CD14-positive monocyte (primary cell): ENCODE measurements around the gene RNPS1. TPM values are rescaled to one million over a fixed set of nuclear protein-coding genes. Genes with fewer than 3 reads are reported as not detected.

Experiments used
- DNase-seq, 3 donors: peaks; one replicate each; pipeline ENCODE4 v3.0.0-alpha.2; 2011 to 2022
- H2AFZ ChIP-seq: 2 replicates; pipeline ENCODE4 v1.6.0; 2012; ENCODE audit warnings: mild to moderate bottlenecking, low read depth, low read length, inconsistent platforms; ENCODE audit not compliant: insufficient read depth, poor library complexity, severe bottlenecking
- H3K27ac ChIP-seq, 2 donors: 1 replicate in 1 of 2; 2 replicates in 1 of 2; pipeline ENCODE4 v1.5.1; 2012 to 2013; ENCODE audit warnings: low read length in 2 of 2, control low read depth in 1 of 2, inconsistent platforms in 1 of 2, low read depth in 1 of 2, mild to moderate bottlenecking in 1 of 2
- H3K27me3 ChIP-seq, 2 donors: one replicate each; pipeline versions ENCODE4 v1.6.0 to v1.6.1; 2011 to 2013; ENCODE audit warnings: low read length in 2 of 2; ENCODE audit not compliant: control insufficient read depth in 2 of 2, insufficient read depth in 2 of 2
- H3K36me3 ChIP-seq, 2 donors: replicated peaks in 1 of 2; 1 replicate in 1 of 2; 2 replicates in 1 of 2; pipeline versions ENCODE4 v1.5.1 to v1.6.1; 2012 to 2013; ENCODE audit warnings: low read length in 2 of 2, control low read depth in 1 of 2, inconsistent platforms in 1 of 2, mild to moderate bottlenecking in 1 of 2; ENCODE audit not compliant: insufficient read depth in 2 of 2, control insufficient read depth in 1 of 2
- H3K4me1 ChIP-seq, 2 donors: 1 replicate in 1 of 2; 2 replicates in 1 of 2; pipeline versions ENCODE4 v1.5.1 to v1.6.1; 2012 to 2013; ENCODE audit warnings: low read length in 2 of 2, control low read depth in 1 of 2, inconsistent platforms in 1 of 2, mild to moderate bottlenecking in 1 of 2, moderate library complexity in 1 of 2; ENCODE audit not compliant: insufficient read depth in 2 of 2, control insufficient read depth in 1 of 2
- H3K4me2 ChIP-seq: replicated peaks from 2 replicates; pipeline ENCODE3; 2012; ENCODE audit warnings: low read length, moderate library complexity, mild to moderate bottlenecking; ENCODE audit not compliant: poor library complexity, severe bottlenecking; ENCODE audit errors: extremely low read depth
- H3K4me3 ChIP-seq, 3 experiments: fragments of 200-600 bp in 1 of 3; sonication (generic) in 1 of 3; replicated peaks in 1 of 3; 1 replicate in 2 of 3; 2 replicates in 1 of 3; pipeline ENCODE4 v1.5.1; 2011 to 2013; ENCODE audit warnings: low read length in 3 of 3, mild to moderate bottlenecking in 3 of 3, control low read depth in 2 of 3, low read depth in 2 of 3, inconsistent platforms in 1 of 3, moderate library complexity in 1 of 3
- H3K79me2 ChIP-seq: 2 replicates; pipeline ENCODE4 v1.6.0; 2012; ENCODE audit warnings: mild to moderate bottlenecking, control low read depth, inconsistent platforms, low read length, moderate library complexity; ENCODE audit not compliant: insufficient read depth
- H3K9ac ChIP-seq: 2 replicates; pipeline ENCODE4 v1.6.0; 2017; ENCODE audit warnings: low read length, mild to moderate bottlenecking; ENCODE audit not compliant: insufficient read depth, poor library complexity, severe bottlenecking
- H3K9me3 ChIP-seq, 2 donors: replicated peaks in 1 of 2; 1 replicate in 1 of 2; 2 replicates in 1 of 2; pipeline versions ENCODE4 v1.5.1 to v1.6.1; 2012 to 2013; ENCODE audit warnings: low read length in 2 of 2, control low read depth in 1 of 2; ENCODE audit not compliant: control insufficient read depth in 1 of 2, insufficient read depth in 1 of 2
- H4K20me1 ChIP-seq: 2 replicates; pipeline ENCODE4 v1.6.0; 2012; ENCODE audit warnings: mild to moderate bottlenecking, low read length, control low read depth, moderate library complexity; ENCODE audit not compliant: insufficient read depth
- H3K27ac Mint-ChIP-seq, 7 donors: one replicate each; pipeline ENCODE4 v1.8.0; 2020; ENCODE audit warnings: mild to moderate bottlenecking in 7 of 7, mixed read lengths in 7 of 7, moderate library complexity in 6 of 7, inconsistent platforms in 2 of 7
- H3K27me3 Mint-ChIP-seq, 3 donors: one replicate each; pipeline ENCODE4 v1.8.0; 2021 to 2022; ENCODE audit warnings: low read depth in 3 of 3, mild to moderate bottlenecking in 3 of 3, mixed read lengths in 3 of 3, moderate library complexity in 3 of 3, inconsistent platforms in 1 of 3
- H3K36me3 Mint-ChIP-seq, 2 donors: one replicate each; pipeline ENCODE4 v1.8.0; 2020; ENCODE audit warnings: mixed read lengths in 2 of 2, inconsistent platforms in 1 of 2, mild to moderate bottlenecking in 1 of 2
- H3K4me1 Mint-ChIP-seq: one replicate; pipeline ENCODE4 v1.8.0; 2020; ENCODE audit warnings: mild to moderate bottlenecking, mixed read lengths
- H3K4me3 Mint-ChIP-seq, 2 donors: one replicate each; pipeline ENCODE4 v1.8.0; 2020; ENCODE audit warnings: mild to moderate bottlenecking in 2 of 2, mixed read lengths in 2 of 2, moderate library complexity in 1 of 2
- H3K9me3 Mint-ChIP-seq, 7 donors: one replicate each; pipeline ENCODE4 v1.8.0; 2020 to 2022; ENCODE audit warnings: mixed read lengths in 7 of 7, mild to moderate bottlenecking in 6 of 7, moderate library complexity in 6 of 7, inconsistent platforms in 2 of 7
- CTCF ChIP-seq: fragments of 200-600 bp; IDR thresholded peaks from one replicate; pipeline ENCODE4 v1.8.0; 2022; ENCODE audit warnings: antibody characterized with exemption, mild to moderate bottlenecking
- WGBS: methylation state at CpG from one replicate; pipeline ENCODE4 v1.1.5; 2013; ENCODE audit warnings: missing lambda C conversion rate; ENCODE audit not compliant: insufficient coverage; 5-methylcytosine and 5-hydroxymethylcytosine counted together
- intact Hi-C, 2 donors: fragments of 100-400 bp; cut with micrococcal nuclease; formaldehyde crosslinking; loops; one replicate each; pipeline versions ENCODE4 v1.15.0 to v1.15.1; 2023
- polyA plus RNA-seq, 3 donors: library from polyadenylated mRNA; depleted of rRNA in 1 of 3; unstranded in 2 of 3; stranded (reverse) in 1 of 3; fragments of 300-500 nt in 2 of 3; fragments of >200 nt in 1 of 3; fragmentation: Illumina TruSeq in 2 of 3; gene quantifications; 1 replicate in 2 of 3; 2 replicates in 1 of 3; pipeline ENCODE4 v1.2.3, GENCODE V29; 2012 to 2021

Gene RNPS1
- polyA plus RNA-seq, 3 donors: 93.7 to 176 (median 106) TPM

- 2% methylated on average over 88 of the region's 88 CpGs for WGBS
- Mint-ChIP-seq H3K27me3 (peaks cover 0 to 1% (median 0%) of the 10 kb centered on the region in 3 donors), H3K9me3 (no peaks in the 10 kb centered on the region), H3K4me3 (peak within 1 kb of the TSS; percentile 87 to 92), H3K4me1 (peaks cover 15% of the 10 kb centered on the region), H3K27ac (peak within 1 kb of the TSS; percentile 78 to 92 (median 86)), H3K36me3 (peaks cover 33 to 56% of the 10 kb centered on the region in 2 donors)
- peak; percentile 91 to 93 (median 92) for DNase-seq
- peak within 1 kb of the TSS; percentile 81 for H2AFZ ChIP-seq
- H3K36me3 ChIP-seq: peaks cover 38 to 40% of the 10 kb centered on the region in 2 donors
- peak within 1 kb of the TSS; percentile 69 for H3K9ac ChIP-seq
- H3K27ac ChIP-seq: peak within 1 kb of the TSS; percentile 71 to 75
- TF ChIP-seq CTCF: peak; percentile 67
- peaks cover 13% of the 10 kb centered on the region for H4K20me1 ChIP-seq
- H3K9me3 ChIP-seq: no peaks in the 10 kb centered on the region
- H3K27me3 ChIP-seq: no peaks in the 10 kb centered on the region
- H3K79me2 ChIP-seq: peaks cover 18% of the 10 kb centered on the region
- H3K4me3 ChIP-seq: peak within 1 kb of the TSS; percentile 62 to 85 (median 68)
- peak within 1 kb of the TSS; percentile 77 for H3K4me2 ChIP-seq
- H3K4me1 ChIP-seq: peaks cover 19 to 20% of the 10 kb centered on the region in 2 donors
- intact Hi-C loops: loop anchor here in 1 of 2 donors (5.0 to 10.0 kb wide), 2 partner anchors 54 to 247 kb away; partner anchors contain the start of genes CASKIN1 and ZNF598
Observed at GRCh38 chr16:2251296-2252111, 16.4 kb downstream of the RNPS1 start, which contains the start of gene ECI1. Gene ECI1, minus strand, starts transcription at chr16:2251587. Its CDS starts 21 bp downstream, at chr16:2251566.

GRCh38 chr16:2250652-2251295 is 17.2 kb downstream of the RNPS1 start:
- Histone ChIP-seq H3K4me3 (peak overlapping the region; percentile 62 to 85 (median 68)), H2AFZ (peak overlapping the region; percentile 81), H4K20me1 (peaks cover 6% of the 10 kb centered on the region), H3K9me3 (no peaks in the 10 kb centered on the region), H3K79me2 (peaks cover 16% of the 10 kb centered on the region), H3K4me2 (peak overlapping the region; percentile 77), H3K36me3 (peaks cover 38 to 40% of the 10 kb centered on the region in 2 donors), H3K27ac (peak overlapping the region; percentile 50 to 75), H3K9ac (peak overlapping the region; percentile 69), H3K27me3 (no peaks in the 10 kb centered on the region), H3K4me1 (peaks cover 19 to 20% of the 10 kb centered on the region in 2 donors)
- peaks cover 31 to 56% of the 10 kb centered on the region in 2 donors for H3K36me3 Mint-ChIP-seq
- peak overlapping the region; percentile 76 to 92 (median 82) for H3K27ac Mint-ChIP-seq
- no peak for TF ChIP-seq CTCF
- peaks cover 15% of the 10 kb centered on the region for H3K4me1 Mint-ChIP-seq
- intact Hi-C loops: loop anchor here in 1 of 2 donors (5.0 to 10.0 kb wide), 2 partner anchors 53 to 246 kb away; partner anchors contain the start of genes CASKIN1 and ZNF598
- 0% methylated on average over 23 of the region's 35 CpGs for WGBS
- H3K9me3 Mint-ChIP-seq: no peaks in the 10 kb centered on the region
- no peak for DNase-seq
- no peaks in the 10 kb centered on the region for H3K27me3 Mint-ChIP-seq
- H3K4me3 Mint-ChIP-seq: peak overlapping the region; percentile 87 to 92
